ENCODE data around the gene DCANP1. TPM values are rescaled to one million over a fixed set of nuclear protein-coding genes. Genes with fewer than 3 reads are reported as not detected.

DCANP1 gene
- total RNA-seq, 8 experiments from 2014 or later: 0.08 to 0.10 (median 0.09) TPM; not detected in 4

Other genes starting within 250 kb of the DCANP1 start
- 100 to 1,000 TPM in 7 of 8 experiments, 10 to 100 TPM in 1; 69.6 to 273 (median 126) TPM for gene MACROH2A1, start 48.1 kb downstream of the DCANP1 start, total RNA-seq
- gene TIFAB, start 5.0 kb upstream of the DCANP1 start, total RNA-seq: under 1 TPM in 6 of 8 experiments, not detected in 2; 0.04 to 0.43 (median 0.10) TPM
- gene NEUROG1, start 88.6 kb upstream of the DCANP1 start, total RNA-seq: 10 to 100 TPM in 1 of 8 experiments, 1 to 10 TPM in 3, under 1 TPM in 1, not detected in 3; 0.15 to 29.4 (median 2.3) TPM
- gene CXCL14, start 131.6 kb upstream of the DCANP1 start, total RNA-seq: 10 to 100 TPM in 2 of 8 experiments, 1 to 10 TPM in 2, under 1 TPM in 3, not detected in 1; 0.21 to 13.4 (median 1.1) TPM